Smooth muscle cell (in vitro differentiated cells): ENCODE data around the gene CCDC85C. TPM values are rescaled to one million over a fixed set of nuclear protein-coding genes. Genes with fewer than 3 reads are reported as not detected.

Experiments used
- DNase-seq: peaks from one replicate; lab custom pipeline; 2025; ENCODE audit not compliant: unreplicated experiment; lab: John Stamatoyannopoulos, UW
- H2AFZ ChIP-seq: fragments of 200-600 bp; sonication (generic); 2 replicates; pipeline ENCODE4 v1.6.0; 2016; ENCODE audit warnings: antibody characterized with exemption, low read depth, mild to moderate bottlenecking
- H3F3A ChIP-seq: fragments of 200-600 bp; sonication (generic); 2 replicates; pipeline ENCODE4 v1.6.0; 2017; ENCODE audit warnings: antibody characterized with exemption, low read depth
- H3K27ac ChIP-seq: fragments of 200-600 bp; sonication (generic); 2 replicates; pipeline ENCODE4 v1.5.1; 2016; ENCODE audit warnings: low read depth, mild to moderate bottlenecking
- H3K27me3 ChIP-seq: fragments of 200-600 bp; sonication (generic); 2 replicates; pipeline ENCODE4 v1.6.1; 2016; ENCODE audit warnings: low read depth, mild to moderate bottlenecking
- H3K36me3 ChIP-seq: fragments of 200-600 bp; sonication (generic); 2 replicates; pipeline ENCODE4 v1.5.1; 2016; ENCODE audit warnings: low read depth
- H3K4me1 ChIP-seq: fragments of 200-600 bp; sonication (generic); 2 replicates; pipeline ENCODE4 v1.5.1; 2016; ENCODE audit warnings: low read depth
- H3K4me2 ChIP-seq: fragments of 200-600 bp; sonication (generic); 2 replicates; pipeline ENCODE4 v1.6.0; 2016; ENCODE audit warnings: mild to moderate bottlenecking
- H3K4me3 ChIP-seq: fragments of 200-600 bp; sonication (generic); 2 replicates; pipeline ENCODE4 v1.5.1; 2016; ENCODE audit warnings: mild to moderate bottlenecking
- H3K79me2 ChIP-seq: fragments of 200-600 bp; sonication (generic); 2 replicates; pipeline ENCODE4 v1.6.0; 2016; ENCODE audit warnings: low read depth, mild to moderate bottlenecking
- H3K9ac ChIP-seq: fragments of 200-600 bp; sonication (generic); 2 replicates; pipeline ENCODE4 v1.6.0; 2016; ENCODE audit warnings: low read depth
- H3K9me3 ChIP-seq: fragments of 200-600 bp; sonication (generic); replicated peaks from 2 replicates; pipeline ENCODE4 v1.5.1; 2016; ENCODE audit warnings: low read depth
- H4K20me1 ChIP-seq: fragments of 200-600 bp; sonication (generic); 2 replicates; pipeline ENCODE4 v1.6.0; 2016; ENCODE audit warnings: low read depth
- WGBS: methylation state at CpG from one replicate; pipeline ENCODE4 v1.1.7; 2016; ENCODE audit warnings: low lambda C conversion rate; 5-methylcytosine and 5-hydroxymethylcytosine counted together
- polyA plus RNA-seq: library from polyadenylated mRNA; unstranded; fragments of >200 nt; fragmentation: Nextera tagmentation; extraction: Ambion mirVana; gene quantifications from 2 replicates; pipeline ENCODE4 v1.2.1, GENCODE V29; 2016
- small RNA-seq: library from RNA; depleted of rRNA; stranded (forward); fragments of <200 nt; gene quantifications from one replicate; pipeline ENCODE3, GENCODE V24; 2014
- total RNA-seq: library from RNA; depleted of rRNA; stranded (reverse); fragments of >200 nt; gene quantifications from 2 replicates; pipeline ENCODE4 v1.2.3, GENCODE V29; 2014
- TF ChIP-seq, protein P1 (sequence below): fragments of 200-600 bp; sonication (generic); IDR thresholded peaks from 2 replicates; pipeline ENCODE4 v1.5.1; 2017; ENCODE audit warnings: borderline replicate concordance, mild to moderate bottlenecking, antibody characterized with exemption; ENCODE audit not compliant: insufficient read depth, poor library complexity, severe bottlenecking

Gene CCDC85C
- total and polyA plus RNA-seq, 2 experiments from 2014 or later = 4.0 to 6.5 TPM

DNA sequence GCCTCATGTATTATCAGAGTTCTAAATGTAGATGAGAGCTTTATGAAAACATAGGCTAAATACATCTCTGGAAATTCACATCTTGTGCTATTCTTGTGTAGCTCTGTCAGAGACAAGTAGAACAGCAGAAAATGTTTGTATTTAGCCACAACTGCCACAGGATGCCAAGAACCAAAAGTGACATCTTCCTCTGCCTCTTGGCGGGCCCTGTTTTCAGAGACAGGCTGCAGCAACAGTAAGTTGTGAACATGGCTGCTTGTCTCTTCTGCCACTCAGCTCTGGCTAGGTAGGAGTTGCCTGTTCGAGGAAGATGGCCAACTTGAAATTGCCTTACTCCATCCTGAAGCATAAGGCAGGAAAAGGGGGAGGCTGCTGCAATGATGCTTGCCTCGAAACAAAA, 153.7 kb downstream of the CCDC85C start:
- no peak for DNase-seq
- no peaks in the 10 kb centered on the region for H3K27me3 ChIP-seq
- H3K79me2 ChIP-seq = peaks cover 8% of the 10 kb centered on the region
- TF ChIP-seq, protein P1, sequence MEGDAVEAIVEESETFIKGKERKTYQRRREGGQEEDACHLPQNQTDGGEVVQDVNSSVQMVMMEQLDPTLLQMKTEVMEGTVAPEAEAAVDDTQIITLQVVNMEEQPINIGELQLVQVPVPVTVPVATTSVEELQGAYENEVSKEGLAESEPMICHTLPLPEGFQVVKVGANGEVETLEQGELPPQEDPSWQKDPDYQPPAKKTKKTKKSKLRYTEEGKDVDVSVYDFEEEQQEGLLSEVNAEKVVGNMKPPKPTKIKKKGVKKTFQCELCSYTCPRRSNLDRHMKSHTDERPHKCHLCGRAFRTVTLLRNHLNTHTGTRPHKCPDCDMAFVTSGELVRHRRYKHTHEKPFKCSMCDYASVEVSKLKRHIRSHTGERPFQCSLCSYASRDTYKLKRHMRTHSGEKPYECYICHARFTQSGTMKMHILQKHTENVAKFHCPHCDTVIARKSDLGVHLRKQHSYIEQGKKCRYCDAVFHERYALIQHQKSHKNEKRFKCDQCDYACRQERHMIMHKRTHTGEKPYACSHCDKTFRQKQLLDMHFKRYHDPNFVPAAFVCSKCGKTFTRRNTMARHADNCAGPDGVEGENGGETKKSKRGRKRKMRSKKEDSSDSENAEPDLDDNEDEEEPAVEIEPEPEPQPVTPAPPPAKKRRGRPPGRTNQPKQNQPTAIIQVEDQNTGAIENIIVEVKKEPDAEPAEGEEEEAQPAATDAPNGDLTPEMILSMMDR = no peak
- H3K4me3 ChIP-seq = no peak overlapping the region
- no peaks in the 10 kb centered on the region for H3K9me3 ChIP-seq
- no peak overlapping the region for H2AFZ ChIP-seq
- H3K4me2 ChIP-seq = no peak overlapping the region
- peaks cover 33% of the 10 kb centered on the region for H4K20me1 ChIP-seq
- no peaks in the 10 kb centered on the region for H3F3A ChIP-seq
- H3K4me1 ChIP-seq = no peaks in the 10 kb centered on the region
- H3K9ac ChIP-seq = no peak overlapping the region
- peaks cover 6% of the 10 kb centered on the region for H3K36me3 ChIP-seq
- no peak overlapping the region for H3K27ac ChIP-seq
- 96% methylated on average over 3 of the region's 3 CpGs for WGBS

Small RNA genes lying within 50 kb of the gene (small RNA-seq; reads per million reads assigned to genes)
- gene RF00019 = not detected

Other genes with a start within 250 kb of the CCDC85C start
- 74.9 and 78.2 TPM in 2 replicates for gene SETD3, start 123.3 kb downstream of the CCDC85C start, total RNA-seq
- gene SETD3, start 123.3 kb downstream of the CCDC85C start, polyA plus RNA-seq = 41.5 and 49.2 TPM in 2 replicates
- gene CCNK, start 122.8 kb downstream of the CCDC85C start, total RNA-seq = 32.9 and 45.0 TPM in 2 replicates
- gene CCNK, start 122.8 kb downstream of the CCDC85C start, polyA plus RNA-seq = 14.6 and 22.7 TPM in 2 replicates
- gene HHIPL1, start 40.9 kb upstream of the CCDC85C start, total RNA-seq = 9.1 and 9.6 TPM in 2 replicates
- 11.2 and 11.9 TPM in 2 replicates for gene HHIPL1, start 40.9 kb upstream of the CCDC85C start, polyA plus RNA-seq
- gene CYP46A1, start 80.1 kb upstream of the CCDC85C start, total RNA-seq = 0.45 and 0.63 TPM in 2 replicates
- gene CYP46A1, start 80.1 kb upstream of the CCDC85C start, polyA plus RNA-seq = 0.20 and 1.0 TPM in 2 replicates
- 16.5 and 31.2 TPM in 2 replicates for gene EML1, start 189.2 kb upstream of the CCDC85C start, total RNA-seq
- gene EML1, start 189.2 kb upstream of the CCDC85C start, polyA plus RNA-seq = 13.0 and 14.4 TPM in 2 replicates